DOHH2 (cell line): ENCODE data around the gene WBP1.

Experiments
- EZH2phosphoT487 ChIP-seq: fragments of 200-600 bp; sonication (generic); IDR thresholded peaks from 2 replicates; pipeline ENCODE4 v1.6.1; 2017; ENCODE audit warnings: borderline replicate concordance, mild to moderate bottlenecking, antibody characterized with exemption, low read length, moderate library complexity, mixed read lengths
- TF ChIP-seq, protein P1 (sequence below): fragments of 200-600 bp; sonication (generic); IDR thresholded peaks from one replicate; pipeline ENCODE4 v1.5.1; 2014; ENCODE audit warnings: antibody characterized with exemption, mild to moderate bottlenecking, low read depth, low read length; ENCODE audit not compliant: poor library complexity, severe bottlenecking

DNA sequence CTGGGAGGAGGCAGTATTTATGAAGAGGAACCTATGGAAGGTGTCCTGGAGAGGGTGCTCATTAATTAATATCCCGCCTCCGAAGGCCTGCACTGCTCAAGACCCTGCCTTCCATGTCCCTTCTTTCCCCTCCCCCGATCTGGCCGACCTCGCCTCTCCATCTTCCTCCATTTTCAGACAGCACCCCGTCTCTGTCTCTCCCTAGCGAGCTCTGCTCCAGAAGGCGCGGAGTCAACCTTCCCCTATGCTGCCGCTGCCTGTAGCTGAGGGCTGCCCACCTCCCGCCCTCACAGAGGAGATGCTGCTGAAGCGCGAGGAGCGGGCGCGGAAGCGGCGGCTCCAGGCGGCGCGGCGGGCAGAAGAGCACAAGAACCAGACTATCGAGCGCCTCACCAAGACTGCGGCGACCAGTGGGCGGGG is 1.1 kb upstream of the WBP1 start:
- TF ChIP-seq, protein P1, sequence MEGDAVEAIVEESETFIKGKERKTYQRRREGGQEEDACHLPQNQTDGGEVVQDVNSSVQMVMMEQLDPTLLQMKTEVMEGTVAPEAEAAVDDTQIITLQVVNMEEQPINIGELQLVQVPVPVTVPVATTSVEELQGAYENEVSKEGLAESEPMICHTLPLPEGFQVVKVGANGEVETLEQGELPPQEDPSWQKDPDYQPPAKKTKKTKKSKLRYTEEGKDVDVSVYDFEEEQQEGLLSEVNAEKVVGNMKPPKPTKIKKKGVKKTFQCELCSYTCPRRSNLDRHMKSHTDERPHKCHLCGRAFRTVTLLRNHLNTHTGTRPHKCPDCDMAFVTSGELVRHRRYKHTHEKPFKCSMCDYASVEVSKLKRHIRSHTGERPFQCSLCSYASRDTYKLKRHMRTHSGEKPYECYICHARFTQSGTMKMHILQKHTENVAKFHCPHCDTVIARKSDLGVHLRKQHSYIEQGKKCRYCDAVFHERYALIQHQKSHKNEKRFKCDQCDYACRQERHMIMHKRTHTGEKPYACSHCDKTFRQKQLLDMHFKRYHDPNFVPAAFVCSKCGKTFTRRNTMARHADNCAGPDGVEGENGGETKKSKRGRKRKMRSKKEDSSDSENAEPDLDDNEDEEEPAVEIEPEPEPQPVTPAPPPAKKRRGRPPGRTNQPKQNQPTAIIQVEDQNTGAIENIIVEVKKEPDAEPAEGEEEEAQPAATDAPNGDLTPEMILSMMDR = no peak
- no peak for TF ChIP-seq EZH2phosphoT487
